ENCODE data around the gene EPDR1.
A peak's percentile ranks its signal among the peaks of the same experiment; 100 is the strongest.

The EPDR1 gene
- total RNA-seq: 0 reads per million in 3 donors

GRCh38 chr7:37920305-37920848 lies at the start of gene EPDR1:
Gene EPDR1 (plus strand): TSS chr7:37920640. CDS start chr7:37920940, 300 bp downstream.
- H3K4me3 ChIP-seq (ENCODE audit: insufficient read depth, low read depth, low read length, poor library complexity, severe bottlenecking): peak within 1 kb of the TSS; percentile 27
- peaks cover 14% of the 10 kb centered on the region for H3K27me3 ChIP-seq (replicated peaks; ENCODE audit: control insufficient read depth, insufficient read depth, low read length, poor library complexity, severe bottlenecking)
- no peaks in the 10 kb centered on the region for H3K36me3 ChIP-seq (ENCODE audit: control insufficient read depth, insufficient read depth, low read length)
- no peaks in the 10 kb centered on the region for H3K9me3 ChIP-seq (ENCODE audit: control insufficient read depth, low read length)
- H3K4me1 ChIP-seq (ENCODE audit: control insufficient read depth, insufficient read depth, low read length, poor library complexity, severe bottlenecking): peaks cover 4% of the 10 kb centered on the region
- H3K27ac ChIP-seq (ENCODE audit: insufficient read depth, low read length, poor library complexity, severe bottlenecking): no peak within 1 kb of the TSS
- no peak for DNase-seq

GRCh38 chr7:37882086-37882485 lies 38.4 kb upstream of the EPDR1 start:
- Histone ChIP-seq H3K4me1 (ENCODE audit: control insufficient read depth, insufficient read depth, low read length, poor library complexity, severe bottlenecking) (no peaks in the 10 kb centered on the region), H3K4me3 (ENCODE audit: insufficient read depth, low read depth, low read length, poor library complexity, severe bottlenecking) (no peak overlapping the region)

GRCh38 chr7:37893359-37893758 lies 27.1 kb upstream of the EPDR1 start:
- Histone ChIP-seq H3K4me3 (ENCODE audit: insufficient read depth, low read depth, low read length, poor library complexity, severe bottlenecking) (no peak overlapping the region), H3K27ac (ENCODE audit: insufficient read depth, low read length, poor library complexity, severe bottlenecking) (no peak overlapping the region), H3K27me3 (replicated peaks; ENCODE audit: control insufficient read depth, insufficient read depth, low read length, poor library complexity, severe bottlenecking) (no peaks in the 10 kb centered on the region), H3K36me3 (ENCODE audit: control insufficient read depth, insufficient read depth, low read length) (no peaks in the 10 kb centered on the region), H3K9me3 (ENCODE audit: control insufficient read depth, low read length) (no peaks in the 10 kb centered on the region), H3K4me1 (ENCODE audit: control insufficient read depth, insufficient read depth, low read length, poor library complexity, severe bottlenecking) (no peaks in the 10 kb centered on the region)
- DNase-seq: no peak

More at GRCh38 chr7:37882086-37882485, 38.4 kb upstream of the EPDR1 start:
- Histone ChIP-seq H3K27me3 (replicated peaks; ENCODE audit: control insufficient read depth, insufficient read depth, low read length, poor library complexity, severe bottlenecking) (no peaks in the 10 kb centered on the region), H3K9me3 (ENCODE audit: control insufficient read depth, low read length) (no peaks in the 10 kb centered on the region), H3K36me3 (ENCODE audit: control insufficient read depth, insufficient read depth, low read length) (no peaks in the 10 kb centered on the region), H3K27ac (ENCODE audit: insufficient read depth, low read length, poor library complexity, severe bottlenecking) (no peak overlapping the region)
- no peak for DNase-seq

- Histone ChIP-seq H3K9me3 (ENCODE audit: control insufficient read depth, low read length) (no peaks in the 10 kb centered on the region), H3K27ac (ENCODE audit: insufficient read depth, low read length, poor library complexity, severe bottlenecking) (no peak overlapping the region), H3K36me3 (ENCODE audit: control insufficient read depth, insufficient read depth, low read length) (no peaks in the 10 kb centered on the region), H3K4me3 (ENCODE audit: insufficient read depth, low read depth, low read length, poor library complexity, severe bottlenecking) (no peak overlapping the region), H3K27me3 (replicated peaks; ENCODE audit: control insufficient read depth, insufficient read depth, low read length, poor library complexity, severe bottlenecking) (no peaks in the 10 kb centered on the region), H3K4me1 (ENCODE audit: control insufficient read depth, insufficient read depth, low read length, poor library complexity, severe bottlenecking) (no peaks in the 10 kb centered on the region)
- no peak for DNase-seq
Observed at GRCh38 chr7:37894671-37895070, 25.8 kb upstream of the EPDR1 start.

- no peak for DNase-seq
- Histone ChIP-seq H3K36me3 (ENCODE audit: control insufficient read depth, insufficient read depth, low read length) (no peaks in the 10 kb centered on the region), H3K27ac (ENCODE audit: insufficient read depth, low read length, poor library complexity, severe bottlenecking) (no peak overlapping the region), H3K9me3 (ENCODE audit: control insufficient read depth, low read length) (no peaks in the 10 kb centered on the region), H3K27me3 (replicated peaks; ENCODE audit: control insufficient read depth, insufficient read depth, low read length, poor library complexity, severe bottlenecking) (no peaks in the 10 kb centered on the region), H3K4me3 (ENCODE audit: insufficient read depth, low read depth, low read length, poor library complexity, severe bottlenecking) (no peak overlapping the region), H3K4me1 (ENCODE audit: control insufficient read depth, insufficient read depth, low read length, poor library complexity, severe bottlenecking) (no peaks in the 10 kb centered on the region)
Observed at GRCh38 chr7:37899712-37900247, 20.7 kb upstream of the EPDR1 start.

GRCh38 chr7:37901236-37901827 lies 19.1 kb upstream of the EPDR1 start:
- no peaks in the 10 kb centered on the region for H3K36me3 ChIP-seq (ENCODE audit: control insufficient read depth, insufficient read depth, low read length)
- H3K9me3 ChIP-seq (ENCODE audit: control insufficient read depth, low read length): no peaks in the 10 kb centered on the region
- no peak for DNase-seq
- H3K4me3 ChIP-seq (ENCODE audit: insufficient read depth, low read depth, low read length, poor library complexity, severe bottlenecking): no peak overlapping the region
- H3K27ac ChIP-seq (ENCODE audit: insufficient read depth, low read length, poor library complexity, severe bottlenecking): no peak overlapping the region
- no peaks in the 10 kb centered on the region for H3K27me3 ChIP-seq (replicated peaks; ENCODE audit: control insufficient read depth, insufficient read depth, low read length, poor library complexity, severe bottlenecking)
- no peaks in the 10 kb centered on the region for H3K4me1 ChIP-seq (ENCODE audit: control insufficient read depth, insufficient read depth, low read length, poor library complexity, severe bottlenecking)

GRCh38 chr7:37901890-37902524 lies 18.4 kb upstream of the EPDR1 start:
- H3K4me3 ChIP-seq (ENCODE audit: insufficient read depth, low read depth, low read length, poor library complexity, severe bottlenecking): no peak overlapping the region
- no peaks in the 10 kb centered on the region for H3K4me1 ChIP-seq (ENCODE audit: control insufficient read depth, insufficient read depth, low read length, poor library complexity, severe bottlenecking)
- no peak overlapping the region for H3K27ac ChIP-seq (ENCODE audit: insufficient read depth, low read length, poor library complexity, severe bottlenecking)
- H3K36me3 ChIP-seq (ENCODE audit: control insufficient read depth, insufficient read depth, low read length): no peaks in the 10 kb centered on the region
- no peaks in the 10 kb centered on the region for H3K9me3 ChIP-seq (ENCODE audit: control insufficient read depth, low read length)
- no peaks in the 10 kb centered on the region for H3K27me3 ChIP-seq (replicated peaks; ENCODE audit: control insufficient read depth, insufficient read depth, low read length, poor library complexity, severe bottlenecking)
- no peak for DNase-seq

GRCh38 chr7:37908221-37908788 lies 12.1 kb upstream of the EPDR1 start:
- Histone ChIP-seq H3K4me3 (ENCODE audit: insufficient read depth, low read depth, low read length, poor library complexity, severe bottlenecking) (no peak overlapping the region), H3K4me1 (ENCODE audit: control insufficient read depth, insufficient read depth, low read length, poor library complexity, severe bottlenecking) (no peaks in the 10 kb centered on the region), H3K27ac (ENCODE audit: insufficient read depth, low read length, poor library complexity, severe bottlenecking) (no peak overlapping the region), H3K27me3 (replicated peaks; ENCODE audit: control insufficient read depth, insufficient read depth, low read length, poor library complexity, severe bottlenecking) (no peaks in the 10 kb centered on the region), H3K9me3 (ENCODE audit: control insufficient read depth, low read length) (no peaks in the 10 kb centered on the region), H3K36me3 (ENCODE audit: control insufficient read depth, insufficient read depth, low read length) (no peaks in the 10 kb centered on the region)
- DNase-seq: no peak

GRCh38 chr7:37912756-37913155 lies 7.7 kb upstream of the EPDR1 start:
- no peaks in the 10 kb centered on the region for H3K9me3 ChIP-seq (ENCODE audit: control insufficient read depth, low read length)
- H3K4me3 ChIP-seq (ENCODE audit: insufficient read depth, low read depth, low read length, poor library complexity, severe bottlenecking): no peak overlapping the region
- no peak overlapping the region for H3K27ac ChIP-seq (ENCODE audit: insufficient read depth, low read length, poor library complexity, severe bottlenecking)
- peaks cover 7% of the 10 kb centered on the region for H3K27me3 ChIP-seq (replicated peaks; ENCODE audit: control insufficient read depth, insufficient read depth, low read length, poor library complexity, severe bottlenecking)
- DNase-seq: no peak
- no peaks in the 10 kb centered on the region for H3K36me3 ChIP-seq (ENCODE audit: control insufficient read depth, insufficient read depth, low read length)
- peaks cover 4% of the 10 kb centered on the region for H3K4me1 ChIP-seq (ENCODE audit: control insufficient read depth, insufficient read depth, low read length, poor library complexity, severe bottlenecking)

- Histone ChIP-seq H3K27ac (ENCODE audit: insufficient read depth, low read length, poor library complexity, severe bottlenecking) (no peak overlapping the region), H3K27me3 (replicated peaks; ENCODE audit: control insufficient read depth, insufficient read depth, low read length, poor library complexity, severe bottlenecking) (peaks cover 7% of the 10 kb centered on the region), H3K9me3 (ENCODE audit: control insufficient read depth, low read length) (no peaks in the 10 kb centered on the region), H3K4me3 (ENCODE audit: insufficient read depth, low read depth, low read length, poor library complexity, severe bottlenecking) (no peak overlapping the region), H3K36me3 (ENCODE audit: control insufficient read depth, insufficient read depth, low read length) (no peaks in the 10 kb centered on the region), H3K4me1 (ENCODE audit: control insufficient read depth, insufficient read depth, low read length, poor library complexity, severe bottlenecking) (peaks cover 4% of the 10 kb centered on the region)
- no peak for DNase-seq
Observed at GRCh38 chr7:37915438-37915837, 5.0 kb upstream of the EPDR1 start.

Data from effector memory CD4-positive, alpha-beta T cell (primary cell).